UCSD-AML1 (cell line): ENCODE results near the gene IL1F10.

Source experiments
- DNase-seq: peaks from one replicate; lab custom pipeline; 2025; ENCODE audit not compliant: unreplicated experiment; lab: John Stamatoyannopoulos, UW

The IL1F10 gene

GRCh38 chr2:113111823-113112287 lies 44.1 kb downstream of the IL1F10 start:
- DNase-seq, result no peak

GRCh38 chr2:113112441-113112840 lies 44.7 kb downstream of the IL1F10 start:
- no peak for DNase-seq

GRCh38 chr2:113112871-113113270 lies 45.1 kb downstream of the IL1F10 start:
- DNase-seq, result no peak

- no peak for DNase-seq
Observed at GRCh38 chr2:113113807-113114206, 46.0 kb downstream of the IL1F10 start.

- DNase-seq, result no peak
Observed at GRCh38 chr2:113114224-113114945, 46.6 kb downstream of the IL1F10 start.

- no peak for DNase-seq
Observed at GRCh38 chr2:113114996-113115395, 47.2 kb downstream of the IL1F10 start.

GRCh38 chr2:113116100-113116958 lies 48.6 kb downstream of the IL1F10 start:
- DNase-seq, result peak; percentile 63

- DNase-seq, result peak; percentile 38
Observed at GRCh38 chr2:113117541-113118262, 49.9 kb downstream of the IL1F10 start.

- DNase-seq, result no peak
Observed at GRCh38 chr2:113118263-113118657, 50.5 kb downstream of the IL1F10 start.

- DNase-seq, result no peak
Observed at GRCh38 chr2:113119111-113119510, 51.3 kb downstream of the IL1F10 start.

GRCh38 chr2:113120861-113121260 lies 53.1 kb downstream of the IL1F10 start:
- no peak for DNase-seq

GRCh38 chr2:113122364-113122763 lies 54.6 kb downstream of the IL1F10 start:
- no peak for DNase-seq

GRCh38 chr2:113123726-113124125 lies 56.0 kb downstream of the IL1F10 start:
- no peak for DNase-seq

- DNase-seq, result peak; percentile 68
Observed at GRCh38 chr2:113124181-113124961, 56.6 kb downstream of the IL1F10 start.
